ENCODE measurements around the gene SV2A. TPM values are rescaled to one million over a fixed set of nuclear protein-coding genes. Genes with fewer than 3 reads are reported as not detected.

Gene SV2A
- total RNA-seq, 2 experiments from 2014 or later = 1.0 to 1.9 TPM

- Histone ChIP-seq H3K9me3 (ENCODE audit: low read length) (no peaks in the 10 kb centered on the region), H3K27ac (ENCODE audit: low read depth, low read length, poor library complexity, severe bottlenecking) (no peak overlapping the region), H3K79me2 (ENCODE audit: insufficient read depth, low read depth, low read length) (no peaks in the 10 kb centered on the region), H3K4me3 (ENCODE audit: low read depth, low read length, poor library complexity, severe bottlenecking) (peak overlapping the region; percentile 64), H3K36me3 (ENCODE audit: insufficient read depth, low read length) (peaks cover 7% of the 10 kb centered on the region; the same call in 1 of the 2 replicates), H3K4me2 (ENCODE audit: low read length) (peak overlapping the region; percentile 62), H3K9me2 (ENCODE audit: insufficient read depth, low read length) (no peaks in the 10 kb centered on the region), H2AFZ (ENCODE audit: low read length) (no peak overlapping the region), H4K20me1 (ENCODE audit: insufficient read depth, low read length) (no peaks in the 10 kb centered on the region), H3K4me1 (ENCODE audit: insufficient read depth, low read length, poor library complexity, severe bottlenecking) (peaks cover 15% of the 10 kb centered on the region)
- POLR2A ChIA-PET = interaction anchor here (0.6 to 1.2 kb wide), 3 partner anchors 12 to 267 kb away, joined by 3 to 4 read pairs (median 3); partner anchors contain the start of gene SF3B4
- no TSS peak for BruUV-seq (replicated peaks)
- no peak for DNase-seq (ENCODE audit: low spot score)
- CTCF ChIA-PET (ENCODE audit: unreplicated experiment) = no interaction called here
- TF ChIP-seq, protein P1, sequence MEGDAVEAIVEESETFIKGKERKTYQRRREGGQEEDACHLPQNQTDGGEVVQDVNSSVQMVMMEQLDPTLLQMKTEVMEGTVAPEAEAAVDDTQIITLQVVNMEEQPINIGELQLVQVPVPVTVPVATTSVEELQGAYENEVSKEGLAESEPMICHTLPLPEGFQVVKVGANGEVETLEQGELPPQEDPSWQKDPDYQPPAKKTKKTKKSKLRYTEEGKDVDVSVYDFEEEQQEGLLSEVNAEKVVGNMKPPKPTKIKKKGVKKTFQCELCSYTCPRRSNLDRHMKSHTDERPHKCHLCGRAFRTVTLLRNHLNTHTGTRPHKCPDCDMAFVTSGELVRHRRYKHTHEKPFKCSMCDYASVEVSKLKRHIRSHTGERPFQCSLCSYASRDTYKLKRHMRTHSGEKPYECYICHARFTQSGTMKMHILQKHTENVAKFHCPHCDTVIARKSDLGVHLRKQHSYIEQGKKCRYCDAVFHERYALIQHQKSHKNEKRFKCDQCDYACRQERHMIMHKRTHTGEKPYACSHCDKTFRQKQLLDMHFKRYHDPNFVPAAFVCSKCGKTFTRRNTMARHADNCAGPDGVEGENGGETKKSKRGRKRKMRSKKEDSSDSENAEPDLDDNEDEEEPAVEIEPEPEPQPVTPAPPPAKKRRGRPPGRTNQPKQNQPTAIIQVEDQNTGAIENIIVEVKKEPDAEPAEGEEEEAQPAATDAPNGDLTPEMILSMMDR (conservative IDR thresholded peaks at IDR 0.05; ENCODE audit: low read length) = no peak
- no peak for TF ChIP-seq EZH2phosphoT487 (IDR thresholded peaks at IDR 0.05; ENCODE audit: borderline replicate concordance, low read depth, low read length)
- intact Hi-C loops (cut with micrococcal nuclease; ENCODE audit: unreplicated experiment) = no loop called here
Measured at GRCh38 chr1:149916193-149916897, 1.3 kb downstream of the SV2A start.

DNA sequence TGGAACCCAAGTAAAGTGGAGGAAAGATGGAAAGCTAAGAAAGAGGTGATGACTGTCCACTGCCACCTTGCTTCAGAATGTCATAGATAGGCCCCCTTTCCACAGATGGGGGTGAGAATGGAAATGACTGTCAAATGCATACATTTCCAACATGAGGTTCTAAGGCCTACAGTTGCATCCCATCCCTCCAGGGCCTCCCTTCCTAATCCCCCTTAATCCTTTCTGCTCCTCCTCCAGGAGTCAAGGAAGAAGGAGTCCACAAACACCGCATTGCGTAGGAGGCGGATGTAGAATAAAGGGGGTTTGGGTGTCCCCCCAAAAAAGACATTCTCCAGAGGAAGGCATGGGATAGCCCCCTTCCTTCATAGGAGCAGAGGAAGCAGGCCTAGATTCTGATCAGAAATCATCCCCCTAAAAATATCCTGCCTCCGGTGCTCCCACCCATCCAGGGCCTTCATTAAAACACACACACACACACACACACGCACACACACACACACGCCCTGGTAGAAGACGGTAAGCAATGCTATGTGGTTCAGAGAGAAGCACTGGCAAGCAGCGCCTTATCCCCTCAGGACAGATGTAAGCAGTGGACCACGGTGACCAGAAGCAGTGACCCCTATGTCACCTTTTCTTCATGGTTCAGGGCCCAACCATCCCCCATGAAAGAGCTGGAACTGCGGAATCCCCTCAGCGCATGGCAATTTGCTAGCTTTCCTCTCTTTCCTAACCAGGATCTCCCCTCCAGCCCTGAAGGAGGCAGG, 2.0 kb downstream of the SV2A start:
- Histone ChIP-seq H3K9me3 (ENCODE audit: low read length) (no peaks in the 10 kb centered on the region), H3K36me3 (ENCODE audit: insufficient read depth, low read length) (peaks cover under 1% of the 10 kb centered on the region; the same call in 1 of the 2 replicates), H3K9me2 (ENCODE audit: insufficient read depth, low read length) (no peaks in the 10 kb centered on the region), H3K4me3 (ENCODE audit: low read depth, low read length, poor library complexity, severe bottlenecking) (no peak overlapping the region), H3K4me2 (ENCODE audit: low read length) (0 out of 2 replicates have a peak overlapping the region, but pooled peaks have one; percentile 62), H3K4me1 (ENCODE audit: insufficient read depth, low read length, poor library complexity, severe bottlenecking) (peaks cover 15% of the 10 kb centered on the region), H3K27ac (ENCODE audit: low read depth, low read length, poor library complexity, severe bottlenecking) (no peak overlapping the region), H4K20me1 (ENCODE audit: insufficient read depth, low read length) (no peaks in the 10 kb centered on the region), H2AFZ (ENCODE audit: low read length) (no peak overlapping the region), H3K79me2 (ENCODE audit: insufficient read depth, low read depth, low read length) (no peaks in the 10 kb centered on the region)
- ChIA-PET POLR2A (interaction anchor here (1.0 to 1.2 kb wide), 2 partner anchors 11 to 12 kb away, joined by 3 to 4 read pairs; partner anchors contain the start of gene SF3B4), CTCF (ENCODE audit: unreplicated experiment) (no interaction called here)
- DNase-seq (ENCODE audit: low spot score) = no peak
- no TSS peak for BruUV-seq (replicated peaks)
- intact Hi-C loops (cut with micrococcal nuclease; ENCODE audit: unreplicated experiment) = no loop called here
- TF ChIP-seq, protein P1 (conservative IDR thresholded peaks at IDR 0.05; ENCODE audit: low read length) = no peak
- TF ChIP-seq EZH2phosphoT487 (IDR thresholded peaks at IDR 0.05; ENCODE audit: borderline replicate concordance, low read depth, low read length) = no peak

Data from OCI-LY7 (cell line).